ENCODE data around the gene HSPB9. TPM values are rescaled to one million over a fixed set of nuclear protein-coding genes. Genes with fewer than 3 reads are reported as not detected.

The HSPB9 gene
- total and polyA plus RNA-seq, 9 donors = 0.15 to 0.95 (median 0.47) TPM; not detected in 1

- Histone ChIP-seq H3K27me3 (no peaks in the 10 kb centered on the region), H3K4me1 (ENCODE audit: insufficient read depth) (peaks cover 10% of the 10 kb centered on the region), H3K9me3 (no peaks in the 10 kb centered on the region), H3K27ac (no peak overlapping the region), H3K36me3 (no peaks in the 10 kb centered on the region), H3K4me3 (no peak overlapping the region)
- WGBS, 3 donors = 83 to 90% (median 86%) methylated on average over 9 of the region's 9 CpGs
- DNase-seq = no peak
- no peak for TF ChIP-seq POLR2A (IDR thresholded peaks at IDR 0.05)
- no peak for TF ChIP-seq CTCF (IDR thresholded peaks at IDR 0.05)
- no peak for TF ChIP-seq EP300 (IDR thresholded peaks at IDR 0.05)
- intact Hi-C loops (cut with DNase I) = loop anchor here in 3 of 4 donors (5.0 to 10.0 kb wide), 4 partner anchors 42 to 149 kb away; partner anchors contain the start of gene CNP (in 1 of the 3)
Observed at GRCh38 chr17:42114118-42114517, 8.5 kb upstream of the HSPB9 start.

DNA sequence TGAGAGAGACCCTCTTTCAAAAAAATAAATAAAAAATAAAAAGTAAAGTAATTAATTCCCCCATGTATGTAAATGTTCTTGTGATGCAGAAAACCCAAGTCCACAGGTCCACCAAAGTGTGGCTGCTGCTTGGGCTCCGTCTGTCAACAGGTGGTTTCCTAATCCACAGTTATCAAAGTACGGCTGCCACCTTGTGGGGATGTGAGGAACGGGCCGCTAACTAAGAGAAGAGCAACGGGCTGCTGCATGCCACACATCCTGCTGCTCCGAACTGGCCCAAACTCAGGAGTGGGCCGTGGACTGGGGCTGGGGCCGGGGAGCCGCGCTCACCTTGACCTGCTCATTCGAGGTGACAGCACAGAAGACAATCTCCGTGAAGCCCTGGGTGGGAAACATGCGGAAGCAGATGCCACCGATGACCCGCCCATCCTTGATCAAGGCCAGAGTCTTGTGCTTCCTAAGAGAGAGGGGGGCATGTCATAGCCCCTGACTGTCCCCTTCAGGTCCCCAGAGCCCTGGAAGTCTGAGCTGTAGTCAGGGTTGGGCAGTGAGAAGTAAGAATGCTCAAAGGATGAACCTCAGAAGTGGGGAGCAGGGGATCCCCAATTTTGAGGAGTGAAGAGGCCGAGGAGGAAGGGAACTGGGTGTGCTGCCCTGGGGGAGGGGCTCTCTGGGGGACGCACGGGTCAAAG is 5.8 kb upstream of the HSPB9 start:
- WGBS, 3 donors = 20 to 25% (median 21%) methylated on average over 17 to 18 of the region's 18 CpGs
- Histone ChIP-seq H3K27ac (no peak overlapping the region), H3K4me3 (no peak overlapping the region), H3K36me3 (no peaks in the 10 kb centered on the region), H3K4me1 (ENCODE audit: insufficient read depth) (peaks cover 8% of the 10 kb centered on the region), H3K9me3 (no peaks in the 10 kb centered on the region), H3K27me3 (no peaks in the 10 kb centered on the region)
- DNase-seq = peak; percentile 79 to 91 (median 87)
- intact Hi-C loops (cut with DNase I) = loop anchor here (2.0 to 10.0 kb wide), 8 partner anchors 50 to 155 kb away; partner anchors contain the start of genes CNP (in 1 of the 4) and NKIRAS2 (in 1 of the 4)
- no peak for TF ChIP-seq EP300 (IDR thresholded peaks at IDR 0.05)
- TF ChIP-seq CTCF (IDR thresholded peaks at IDR 0.05) = peak; percentile 71 to 82 (median 78)

DNA sequence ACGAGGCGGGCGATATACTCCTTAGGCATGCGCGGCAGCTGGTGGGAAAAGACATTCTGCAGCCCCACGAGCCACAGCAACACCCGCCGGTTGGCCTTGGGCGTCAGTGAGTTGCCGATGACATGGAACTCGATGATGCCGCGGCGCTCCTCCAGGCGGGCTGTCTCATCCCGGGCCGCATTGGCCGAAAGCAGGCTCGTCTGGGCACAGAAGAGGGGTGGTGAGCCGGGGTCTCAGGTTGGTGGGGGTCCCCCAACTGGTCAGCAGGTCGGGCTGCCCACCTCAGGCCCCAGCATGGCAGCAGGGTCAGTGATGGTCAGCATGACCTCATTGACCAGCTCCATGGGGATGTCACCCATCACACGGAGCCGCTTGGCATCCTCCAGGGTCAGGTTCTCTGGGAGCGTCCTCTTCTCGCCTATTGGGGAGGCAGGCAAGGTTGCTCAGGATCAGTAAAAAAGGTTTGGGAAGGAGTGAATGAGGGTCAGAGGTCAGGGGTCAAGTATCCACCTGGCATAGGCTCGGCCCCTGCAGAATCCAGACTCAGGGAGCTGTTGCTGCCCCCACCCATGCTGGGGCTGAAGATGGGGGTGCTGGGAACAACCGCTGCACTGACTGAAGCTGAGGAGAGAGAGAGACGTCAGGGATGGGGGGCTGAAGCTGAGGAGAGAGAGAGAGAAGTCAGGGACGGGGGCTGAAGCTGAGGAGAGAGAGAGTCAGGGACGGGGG is 5.0 kb upstream of the HSPB9 start:
- H3K9me3 ChIP-seq = no peaks in the 10 kb centered on the region
- WGBS, 3 donors = 68 to 78% (median 69%) methylated on average over 30 of the region's 30 CpGs
- H3K4me1 ChIP-seq (ENCODE audit: insufficient read depth) = peaks cover 7% of the 10 kb centered on the region
- intact Hi-C loops (cut with DNase I) = loop anchor here (2.0 to 10.0 kb wide), 8 partner anchors 50 to 155 kb away; partner anchors contain the start of genes CNP (in 1 of the 4) and NKIRAS2 (in 1 of the 4)
- no peaks in the 10 kb centered on the region for H3K36me3 ChIP-seq
- H3K27me3 ChIP-seq = no peaks in the 10 kb centered on the region
- no peak for DNase-seq
- no peak overlapping the region for H3K4me3 ChIP-seq
- TF ChIP-seq CTCF (IDR thresholded peaks at IDR 0.05) (no peak), POLR2A (IDR thresholded peaks at IDR 0.05) (no peak), EP300 (IDR thresholded peaks at IDR 0.05) (no peak)
- H3K27ac ChIP-seq = no peak overlapping the region

DNA sequence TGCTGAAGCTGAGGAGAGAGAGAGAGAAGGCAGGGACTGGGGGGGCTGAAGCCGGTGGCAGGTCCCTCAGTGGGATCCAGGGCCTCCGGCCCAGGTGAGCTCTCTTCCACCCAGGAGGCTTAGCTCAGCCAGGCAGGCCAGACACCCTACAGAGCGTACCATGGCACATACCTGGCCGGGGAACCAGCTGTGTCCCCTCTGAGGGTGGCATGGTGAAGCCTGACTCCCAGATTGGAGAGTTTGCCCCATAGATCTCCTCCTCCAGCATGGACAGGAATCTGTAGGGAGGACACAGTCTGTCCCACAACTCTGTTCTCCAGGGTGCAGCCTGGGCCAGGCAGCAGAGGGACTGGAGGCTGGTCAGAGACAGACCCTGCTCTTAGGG is 4.5 kb upstream of the HSPB9 start:
- Histone ChIP-seq H3K36me3 (no peaks in the 10 kb centered on the region), H3K4me3 (no peak overlapping the region), H3K4me1 (ENCODE audit: insufficient read depth) (peaks cover 5% of the 10 kb centered on the region), H3K27me3 (no peaks in the 10 kb centered on the region), H3K9me3 (no peaks in the 10 kb centered on the region), H3K27ac (no peak overlapping the region)
- DNase-seq = no peak
- 85 to 93% (median 87%) methylated on average over 4 of the region's 4 CpGs for WGBS, 3 donors
- intact Hi-C loops (cut with DNase I) = loop anchor here (5.0 to 10.0 kb wide), 6 partner anchors 51 to 156 kb away; partner anchors contain the start of genes CNP (in 1 of the 4) and NKIRAS2 (in 1 of the 4)
- TF ChIP-seq CTCF (IDR thresholded peaks at IDR 0.05) = no peak
- TF ChIP-seq POLR2A (IDR thresholded peaks at IDR 0.05) = no peak
- no peak for TF ChIP-seq EP300 (IDR thresholded peaks at IDR 0.05)
